Muscle of back (tissue), 11 donors: ENCODE measurements around the gene GALNT10. TPM values are rescaled to one million over a fixed set of nuclear protein-coding genes. Genes with fewer than 3 reads are reported as not detected.

ENCODE experiments used
- DNase-seq, 3 donors: peaks; one replicate each; pipeline versions ENCODE4 v3.0.0 to v3.0.0-alpha.2; 2013
- polyA plus RNA-seq, 10 donors: library from polyadenylated mRNA; unstranded; fragments of 120-200 nt; gene quantifications; one replicate each; pipeline ENCODE4 v1.2.1, GENCODE V29; 2013; ENCODE audit not compliant: insufficient read length in 10 of 10

The GALNT10 gene
- polyA plus RNA-seq, 10 donors = 19.7 to 27.9 (median 23.3) TPM

DNA sequence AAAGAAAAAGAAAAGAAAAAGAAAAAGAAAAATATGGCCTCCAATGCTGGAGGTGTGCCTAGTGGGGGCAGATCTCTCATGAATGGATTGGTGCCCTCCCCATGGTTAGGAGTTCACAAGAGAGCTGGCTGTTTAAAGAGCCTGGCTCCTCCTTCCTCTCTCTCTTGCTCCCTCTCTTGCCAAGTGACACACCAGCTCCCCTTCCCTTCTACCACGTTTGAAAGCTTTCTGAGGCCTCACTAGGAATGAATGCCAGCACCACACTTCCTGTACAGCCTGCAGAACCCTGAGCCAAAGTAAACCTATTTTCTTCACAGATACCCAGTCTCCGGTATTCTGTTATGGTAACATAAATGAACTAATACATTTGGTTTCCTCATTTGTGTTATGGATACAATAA, 14.4 kb upstream of the GALNT10 start:
- DNase-seq = no peak

DNA sequence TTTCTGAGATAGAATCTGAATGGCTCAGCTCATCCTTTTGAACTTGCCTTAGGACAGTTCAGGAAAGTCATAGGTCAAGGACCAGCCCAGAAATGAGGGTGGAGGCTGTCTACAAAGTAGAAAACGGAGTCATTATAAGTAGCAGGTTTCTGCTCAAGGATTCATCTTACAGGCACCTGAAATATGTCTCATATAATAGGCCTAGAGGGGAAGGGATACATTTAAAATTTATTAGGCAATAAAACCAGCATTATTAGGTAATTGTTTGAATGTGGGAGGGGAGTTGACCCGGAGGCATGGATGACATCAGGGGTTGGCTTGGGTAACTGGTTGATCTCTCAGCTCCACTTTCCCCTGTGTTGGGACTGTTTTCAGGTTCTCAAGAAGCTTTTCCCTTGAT, 11.9 kb upstream of the GALNT10 start:
- DNase-seq = no peak

DNA sequence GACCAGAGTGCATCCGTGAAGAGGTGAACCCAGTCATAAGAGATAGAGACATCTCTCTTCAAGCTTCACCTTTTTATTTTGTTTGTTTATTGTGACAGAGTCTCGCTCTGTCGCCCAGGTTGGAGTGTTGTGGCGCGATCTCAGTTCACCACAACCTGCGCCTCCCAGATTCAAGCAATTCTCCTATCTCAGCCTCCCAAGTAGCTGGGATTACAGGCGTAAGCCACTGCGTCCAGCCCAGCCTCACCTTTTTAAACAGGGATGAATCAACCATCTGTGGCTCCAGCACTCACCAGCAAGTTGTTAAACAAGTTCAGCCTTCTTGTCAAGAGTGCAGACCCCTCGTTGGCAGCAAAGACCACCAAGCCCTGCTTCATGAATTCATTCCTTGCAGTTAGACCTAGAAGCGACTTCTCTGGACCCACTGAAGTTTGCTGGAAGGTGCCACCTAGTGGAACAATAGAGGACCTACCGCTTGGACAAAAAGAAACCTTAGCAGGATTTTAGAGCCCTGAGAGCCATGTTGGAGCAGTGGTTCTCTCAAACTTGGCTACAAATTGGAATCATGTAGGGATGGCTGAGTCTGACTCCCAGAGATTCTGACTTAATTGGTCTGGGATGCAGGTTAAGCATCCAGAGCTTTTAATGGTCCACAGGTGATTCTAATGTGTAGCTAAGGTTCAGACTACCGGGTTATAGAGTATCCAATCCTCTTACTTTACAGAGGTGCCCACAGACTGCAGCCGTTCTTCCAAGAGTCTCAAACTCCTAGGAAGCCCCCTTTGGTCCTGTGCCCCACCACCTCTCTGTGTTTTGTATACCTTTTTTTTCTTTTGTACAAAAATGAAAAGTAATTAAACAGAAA, 10.5 kb upstream of the GALNT10 start:
- DNase-seq = peak in 1 of 3 donors; percentile 82

DNA sequence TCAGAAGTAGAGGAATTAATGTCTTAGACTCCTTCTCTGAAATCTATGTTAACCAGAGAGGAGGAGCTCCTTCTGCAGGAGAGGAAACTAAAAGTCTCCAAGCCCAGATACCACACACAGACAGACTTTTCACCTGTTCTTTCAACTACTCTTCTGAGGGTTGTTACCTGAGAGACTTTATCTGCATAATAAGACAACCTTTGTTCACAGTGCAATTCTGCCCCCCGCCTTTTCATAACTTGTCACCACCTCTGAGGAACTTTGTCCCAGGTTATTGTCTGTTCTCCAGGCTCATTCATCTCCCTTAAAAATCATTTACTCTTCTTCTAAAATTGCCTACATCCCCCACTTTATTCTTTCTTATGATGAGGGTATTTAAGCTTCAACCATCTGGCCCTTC, 9.4 kb upstream of the GALNT10 start:
- DNase-seq = no peak

DNA sequence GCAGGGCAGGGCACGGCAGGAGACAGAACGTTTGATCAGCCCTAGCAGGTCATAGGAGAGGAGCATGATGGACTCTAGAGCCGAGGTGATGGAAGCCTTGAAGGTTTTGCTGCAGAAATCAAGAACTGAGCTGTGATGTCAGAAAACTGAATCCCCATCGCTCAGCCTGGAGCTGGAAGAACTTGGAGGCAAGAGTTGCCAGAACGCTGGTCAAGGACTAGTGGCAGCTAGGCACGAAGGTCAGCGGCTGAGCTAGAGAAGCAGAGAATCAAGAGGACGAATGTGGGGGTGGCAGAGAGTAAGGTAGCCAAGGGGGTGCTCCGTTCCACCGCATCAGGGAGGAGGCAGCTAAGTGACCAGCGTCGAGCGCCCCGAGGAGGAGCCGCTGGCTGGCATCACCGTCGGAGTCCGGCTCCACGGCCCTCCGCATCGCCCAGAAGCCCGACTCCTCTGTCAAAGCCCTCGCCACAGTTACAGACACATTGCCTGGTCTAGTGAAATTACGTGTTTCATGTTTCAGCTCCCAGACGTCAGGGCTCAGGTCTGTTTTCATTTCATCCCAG, 1.2 kb upstream of the GALNT10 start:
- DNase-seq = no peak

DNA sequence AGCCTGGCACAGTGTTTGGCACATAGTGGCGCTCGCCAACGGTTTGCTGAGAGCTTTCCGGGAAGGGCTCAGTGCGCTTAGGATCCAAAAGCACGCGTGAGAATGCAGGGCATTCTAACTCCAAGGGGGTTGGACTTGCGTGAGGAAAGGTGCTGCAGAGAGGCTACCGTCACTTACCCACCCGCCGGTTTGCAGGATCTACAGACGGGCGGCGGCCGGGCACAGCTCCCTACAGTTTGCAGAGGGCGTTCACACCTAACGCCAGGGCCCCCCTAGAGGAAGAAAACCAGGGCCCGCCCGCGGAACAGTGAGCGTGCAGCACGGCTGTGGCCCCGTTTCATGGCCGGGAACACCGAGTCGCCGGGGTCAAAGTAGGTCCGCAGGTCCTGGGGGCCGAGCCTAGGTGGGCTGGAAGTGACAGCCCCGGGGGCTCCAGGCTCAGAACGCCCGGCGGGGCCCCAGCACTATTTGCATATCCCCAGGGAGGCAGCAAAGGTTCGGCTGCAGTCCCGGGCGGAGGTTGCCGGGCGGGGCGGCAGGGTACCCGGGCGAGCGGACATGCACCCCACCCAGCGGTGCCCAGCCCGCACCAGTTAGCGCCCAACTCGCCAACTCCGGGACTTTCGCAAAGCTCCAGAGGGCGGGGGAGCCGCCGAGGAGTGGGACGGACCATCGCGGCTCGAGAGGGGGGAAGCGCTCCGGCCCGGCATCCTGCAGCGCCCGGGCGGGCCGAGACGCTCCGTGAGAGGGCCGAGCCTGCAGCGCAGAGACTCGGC, 526 bp upstream of the GALNT10 start:
- DNase-seq = peak in 2 of 3 donors; percentile 83 to 90

DNA sequence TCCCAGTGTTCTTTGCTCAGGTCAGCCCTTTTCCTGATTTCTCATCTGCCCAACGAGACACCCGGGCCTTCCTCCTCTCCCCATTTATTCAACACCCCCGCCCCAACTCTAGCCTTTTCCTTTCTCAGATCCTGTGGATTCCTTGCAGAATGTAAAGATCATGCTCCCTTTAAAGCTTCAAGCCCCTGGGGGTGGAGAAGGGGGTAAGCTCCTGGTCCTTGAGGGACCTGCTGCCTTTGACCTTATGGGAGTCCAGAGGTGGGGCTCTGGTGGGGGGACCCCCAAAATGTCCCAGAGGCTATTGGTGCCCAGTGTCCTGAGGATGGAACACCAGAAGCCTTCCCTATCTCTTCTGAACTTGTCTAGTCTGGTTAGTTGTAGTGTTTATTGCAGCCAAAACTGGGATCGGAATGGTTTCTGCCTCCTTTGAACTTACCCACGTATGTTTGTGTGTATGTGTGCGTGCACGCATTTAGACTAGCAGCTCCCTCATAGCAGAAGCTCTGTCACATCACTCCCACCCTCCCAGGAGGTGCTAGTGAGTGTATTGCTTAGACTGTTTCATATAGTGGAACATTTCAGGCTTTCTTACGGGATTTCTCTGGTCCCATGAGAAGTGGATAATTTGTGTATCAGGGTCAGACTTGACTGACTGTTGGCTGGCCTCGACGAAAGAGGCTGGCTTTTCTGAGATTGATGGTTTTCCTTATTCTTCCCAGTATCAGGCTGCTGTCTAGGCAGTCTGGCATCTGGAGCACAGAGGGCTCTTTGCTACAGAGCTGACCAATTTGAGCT, 1.1 kb downstream of the GALNT10 start:
- DNase-seq = peak in 1 of 3 donors; percentile 71

DNA sequence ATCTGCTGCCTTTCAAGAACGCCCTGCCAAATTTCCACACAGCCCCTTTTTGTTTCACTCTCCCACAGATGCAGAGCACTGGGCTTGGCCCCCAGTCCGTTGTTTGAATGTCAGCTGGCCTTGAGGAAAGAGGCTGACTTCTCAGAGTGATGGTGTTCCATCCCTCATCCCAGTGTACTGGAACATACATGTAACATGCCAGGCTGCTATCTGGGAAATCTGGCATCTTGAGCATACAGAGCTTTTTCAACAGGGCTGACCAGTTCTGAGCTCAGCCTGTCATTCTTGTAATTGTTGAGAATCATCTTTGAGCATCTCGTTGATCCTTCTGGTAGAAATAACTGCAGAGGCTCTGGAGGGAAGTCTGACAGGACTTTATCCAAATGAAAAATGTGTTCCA, 2.8 kb downstream of the GALNT10 start:
- DNase-seq = peak in 2 of 3 donors; percentile 59 to 84

DNA sequence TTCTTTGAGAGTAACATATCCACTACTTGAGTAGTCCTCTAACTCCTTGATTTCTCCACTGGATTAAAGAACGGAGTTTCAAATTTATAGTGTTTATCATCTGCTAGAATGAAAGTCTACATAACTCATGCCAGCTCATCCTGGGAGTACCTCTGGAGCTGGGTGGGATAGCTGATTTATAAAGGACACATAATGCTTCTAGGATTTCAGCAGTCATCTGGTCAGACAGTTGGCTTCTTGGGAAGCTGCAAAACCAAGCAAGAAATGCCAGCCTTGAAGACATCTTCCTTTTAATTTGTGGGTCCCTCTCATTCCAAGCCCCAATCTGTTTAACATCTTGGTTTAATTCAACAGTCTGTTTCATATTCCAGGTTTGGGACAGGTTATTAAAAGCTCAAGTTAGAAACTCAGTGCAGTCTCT, 3.2 kb downstream of the GALNT10 start:
- DNase-seq = peak in 1 of 3 donors; percentile 67

DNA sequence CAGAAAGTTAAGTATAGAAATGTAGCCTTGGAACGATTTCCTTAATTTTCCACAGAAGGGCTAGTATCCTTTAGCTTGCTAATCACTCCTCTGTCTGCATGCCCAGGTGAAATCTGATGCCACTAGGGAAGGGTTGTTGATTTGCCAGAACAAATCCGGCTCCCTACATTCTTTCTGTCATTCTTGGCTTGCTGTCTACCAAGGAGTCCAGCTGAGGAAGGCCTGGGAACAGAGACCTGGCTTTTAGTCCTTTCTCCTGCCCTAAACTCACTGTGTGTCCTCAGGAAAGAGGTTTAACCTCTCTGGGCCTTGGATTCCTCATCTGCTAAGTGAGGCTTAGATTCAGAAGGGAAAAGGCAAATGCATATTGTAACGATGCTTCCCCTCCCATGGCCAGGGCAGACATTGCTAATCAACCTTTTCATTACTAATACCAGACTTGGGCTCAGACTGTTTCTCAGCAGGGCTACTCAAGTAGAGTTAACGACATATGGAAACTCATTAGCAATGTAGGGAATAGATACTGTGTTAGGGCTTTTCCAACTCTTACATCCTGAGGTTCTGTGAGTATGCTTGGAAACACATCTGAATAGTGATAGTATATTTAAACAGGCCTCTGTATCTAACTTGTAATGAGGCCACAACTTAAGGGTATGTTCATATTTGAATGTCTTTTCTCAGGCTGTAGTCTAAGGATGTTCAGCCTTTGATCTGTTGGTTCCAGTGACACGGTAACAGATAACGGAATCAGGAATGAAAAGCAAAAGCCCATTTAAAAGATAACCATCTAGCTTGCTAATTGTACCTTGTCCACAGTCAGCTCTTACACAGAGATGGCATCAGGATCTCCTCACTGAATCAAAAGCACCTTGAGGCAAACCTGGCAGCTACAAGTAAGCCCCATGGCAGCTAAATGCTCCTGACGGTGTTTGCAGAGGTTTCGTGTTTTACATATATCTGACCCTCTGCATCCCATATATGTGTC, 4.1 kb downstream of the GALNT10 start:
- DNase-seq = peak in 2 of 3 donors; percentile 58 to 77

DNA sequence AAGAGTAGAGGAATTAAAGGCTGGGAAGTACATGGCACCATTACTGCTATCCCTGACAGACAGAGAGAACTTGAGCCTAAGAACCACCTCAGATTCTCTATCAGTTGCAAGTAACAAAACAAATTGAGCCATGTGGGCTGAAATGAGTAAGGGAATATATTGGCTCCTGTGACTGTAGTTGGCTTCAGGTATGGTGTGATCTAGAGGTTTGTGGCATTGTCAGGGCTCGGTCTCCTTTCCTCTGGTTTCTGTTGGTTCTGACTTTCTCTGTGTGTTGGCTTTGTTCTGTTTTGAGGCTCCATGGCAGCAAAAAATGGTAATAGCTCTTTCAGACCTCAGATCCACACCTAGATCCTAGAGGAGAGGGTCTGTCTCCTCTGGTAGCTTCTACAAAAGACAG, 5.7 kb downstream of the GALNT10 start:
- no peak for DNase-seq

DNA sequence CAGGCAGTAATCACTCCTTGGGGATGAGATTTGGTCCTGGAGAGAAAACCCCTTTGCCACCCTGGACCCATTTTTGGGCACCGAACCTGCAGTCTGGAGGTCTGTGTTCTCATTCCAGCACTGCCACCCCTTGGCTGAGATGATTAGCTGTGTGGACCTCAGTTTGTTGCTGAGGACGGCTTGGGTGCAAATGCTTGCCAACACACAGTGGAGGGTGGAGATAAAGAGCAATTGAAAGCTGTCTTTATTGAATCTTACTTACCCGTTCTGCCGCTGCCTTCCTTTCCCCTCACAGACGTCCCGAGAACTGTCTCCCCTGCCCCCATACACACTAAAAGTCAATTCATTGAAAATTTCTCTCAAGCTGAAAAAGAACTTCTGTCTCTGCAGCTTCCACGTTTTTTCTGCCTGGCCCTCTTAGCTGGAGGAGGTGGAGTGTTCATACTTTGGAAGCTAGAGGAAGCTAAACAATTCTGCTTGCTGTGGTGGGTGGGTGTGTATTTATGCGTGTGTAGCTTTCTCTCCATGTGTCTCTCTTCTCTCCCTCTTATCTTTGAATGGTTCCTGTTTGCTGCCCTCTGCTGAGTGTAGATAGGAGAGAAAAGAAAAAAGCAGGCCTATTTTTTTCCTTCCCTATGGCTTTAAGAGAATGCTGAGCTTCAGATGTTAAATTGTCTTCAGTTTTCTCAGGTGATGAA, 6.6 kb downstream of the GALNT10 start:
- peak in 2 of 3 donors; percentile 59 to 64 for DNase-seq

DNA sequence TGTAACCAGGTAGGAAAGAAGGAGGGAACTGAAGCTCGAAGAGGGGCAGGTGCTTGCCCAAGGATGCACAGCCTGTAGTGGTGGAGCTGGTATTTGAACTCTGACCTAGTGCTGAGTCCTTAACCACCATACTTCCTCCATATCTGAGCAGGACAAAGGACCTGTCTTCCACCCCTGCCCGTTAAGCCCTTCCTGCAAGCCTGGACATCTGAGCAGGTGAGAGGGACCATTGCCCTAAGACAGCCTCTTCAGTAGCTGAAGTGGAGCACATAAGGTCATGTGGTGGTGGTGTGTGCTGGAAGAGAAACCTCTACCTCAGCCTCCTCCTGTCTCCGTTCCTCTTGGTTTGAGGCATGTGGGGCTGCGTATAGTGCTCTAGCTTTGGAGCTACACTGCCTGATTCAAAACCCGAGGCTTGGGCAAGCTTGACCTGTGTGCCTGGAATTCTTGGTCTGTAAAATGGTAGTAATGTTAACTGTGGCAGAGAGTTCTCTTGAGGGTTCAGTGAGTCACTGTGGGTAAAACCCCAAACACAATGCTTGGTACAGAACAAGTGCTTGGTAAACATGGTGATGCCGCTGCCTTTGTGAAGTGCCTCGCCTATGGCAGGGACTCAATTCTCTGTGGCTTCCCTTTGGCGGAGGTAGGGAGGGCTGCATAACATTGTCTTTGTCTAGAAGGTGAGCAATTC, 7.4 kb downstream of the GALNT10 start:
- no peak for DNase-seq

DNA sequence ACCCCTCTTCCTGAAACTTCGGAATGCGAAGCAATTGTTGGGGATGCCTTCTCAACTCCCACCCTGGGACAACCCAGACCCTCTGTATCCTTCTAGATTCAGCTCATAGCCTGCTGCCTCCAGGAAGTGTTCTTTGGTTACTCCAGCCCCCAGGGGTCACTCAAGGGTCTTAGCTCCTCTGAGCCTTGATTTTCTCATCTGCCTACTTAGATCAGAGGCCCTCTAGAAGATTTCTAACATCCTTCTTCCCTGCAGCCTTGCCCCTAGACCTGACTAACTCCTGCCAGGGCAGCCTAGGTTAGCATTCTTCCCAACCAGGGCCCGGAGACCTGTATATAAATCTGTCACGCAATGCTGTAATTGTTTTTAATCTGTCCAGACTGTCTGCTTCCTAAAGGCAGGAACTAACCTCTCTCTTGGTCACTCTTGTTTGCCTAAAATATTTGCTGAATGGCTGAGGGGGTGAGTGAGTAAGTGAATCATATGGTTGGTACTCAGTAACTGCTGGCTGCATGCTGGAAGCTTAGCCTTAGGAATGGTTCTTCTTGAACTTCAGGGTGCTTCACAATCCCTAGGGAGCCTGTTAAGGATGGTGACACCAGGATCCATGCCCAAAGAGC, 8.2 kb downstream of the GALNT10 start:
- no peak for DNase-seq

DNA sequence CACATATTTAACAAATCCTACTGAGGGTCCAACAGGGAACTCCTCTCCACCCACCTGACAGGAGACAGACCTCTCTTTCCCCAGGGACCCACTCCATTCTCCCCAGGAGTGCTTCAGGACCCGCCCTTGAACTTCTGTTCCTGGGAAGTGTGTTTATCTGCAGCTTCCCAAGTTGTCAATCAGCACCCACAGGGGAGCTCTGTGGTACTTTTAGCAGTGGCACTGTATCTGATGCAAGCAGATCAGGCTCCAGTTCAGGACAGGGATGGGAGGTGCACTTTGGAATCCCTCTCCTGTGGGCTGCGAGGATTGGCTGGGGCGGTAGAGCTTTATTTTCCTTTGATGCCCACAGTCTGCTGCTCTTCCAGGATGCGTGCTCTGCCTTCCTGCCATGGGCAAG, 8.7 kb downstream of the GALNT10 start:
- DNase-seq = no peak

DNA sequence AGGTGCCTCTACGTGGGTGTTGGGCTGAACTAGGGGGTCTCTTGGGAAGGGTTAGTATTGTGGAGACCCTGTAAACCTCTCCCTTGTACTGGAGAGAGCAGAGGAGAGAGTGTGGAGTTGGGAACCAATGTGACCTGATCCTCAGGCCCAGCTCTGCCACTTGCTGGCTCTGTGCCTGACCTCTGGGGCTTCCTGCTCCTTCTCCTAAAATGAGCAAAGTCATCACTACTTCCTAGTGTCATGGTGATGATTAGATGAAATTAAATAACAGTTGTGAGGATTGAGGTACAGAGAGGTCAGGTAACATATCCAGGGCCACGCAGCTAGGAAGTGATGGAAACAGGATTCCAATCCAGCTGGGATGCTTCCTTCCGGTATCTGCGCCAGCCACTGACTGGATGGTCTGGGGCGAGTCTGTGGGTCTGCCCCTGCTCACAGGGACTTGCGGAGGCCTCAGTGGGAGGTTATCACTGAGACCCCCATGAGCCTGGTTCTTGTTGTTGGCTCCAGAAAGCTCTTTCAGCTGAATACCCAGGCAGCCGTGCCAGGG, 9.2 kb downstream of the GALNT10 start:
- no peak for DNase-seq

DNA sequence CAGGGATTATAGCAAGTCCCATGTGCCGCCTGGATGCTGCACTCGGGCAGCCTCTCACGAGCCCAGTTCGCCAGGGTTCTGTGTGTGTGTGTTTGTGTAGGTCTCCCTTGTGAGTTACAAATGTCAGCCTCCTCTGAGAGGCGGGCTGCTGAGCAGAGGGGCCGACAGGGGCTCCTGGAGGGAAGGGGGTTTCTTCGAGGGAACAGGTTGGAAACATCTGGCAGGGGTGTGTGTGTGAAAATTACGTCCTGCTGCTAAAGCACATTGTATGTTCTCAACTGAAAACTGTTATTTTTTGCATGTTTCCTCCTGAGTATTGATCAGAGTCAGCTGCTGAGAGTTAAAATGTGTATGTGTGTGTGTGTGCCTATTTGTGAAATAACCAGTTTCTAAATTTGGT, 9.7 kb downstream of the GALNT10 start:
- DNase-seq = peak in 1 of 3 donors; percentile 44

DNA sequence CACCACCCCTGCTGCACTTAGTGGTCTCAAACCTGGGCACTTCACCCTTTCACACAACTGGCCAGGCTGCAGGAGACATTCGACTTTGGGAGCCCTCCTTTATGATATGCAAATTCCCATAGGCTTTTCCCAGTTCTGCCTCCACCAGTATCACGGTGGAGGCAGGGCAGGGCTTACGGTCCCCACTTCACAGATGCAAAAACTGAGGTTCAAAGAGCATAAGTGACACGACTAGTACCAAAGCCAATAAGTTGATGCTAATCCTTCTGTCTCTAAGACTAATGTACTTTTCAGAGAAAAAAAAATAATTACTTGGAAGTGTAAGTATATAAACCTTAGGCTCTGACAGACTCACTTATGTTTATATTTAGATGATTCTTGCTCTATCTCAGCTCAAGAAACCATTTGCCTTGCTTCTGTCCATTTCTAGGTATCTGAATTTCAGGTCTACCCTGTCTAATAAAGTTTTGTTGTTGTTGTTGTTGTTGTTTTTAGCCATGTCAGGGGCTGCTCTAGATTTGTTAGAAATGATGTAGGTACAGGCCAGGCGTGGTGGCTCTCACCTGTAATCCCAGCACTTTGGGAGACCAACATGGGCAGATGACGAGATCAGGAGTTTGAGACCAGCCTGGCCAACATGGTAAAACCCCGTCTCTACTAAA, 10.7 kb downstream of the GALNT10 start:
- DNase-seq = no peak
